GM12801 (cell line): ENCODE data around the gene JPH3.

Experiments
- CTCF ChIP-seq: IDR thresholded peaks from one replicate; pipeline ENCODE4 v1.5.1; 2011; ENCODE audit warnings: control low read depth; ENCODE audit not compliant: insufficient read length; ENCODE audit errors: extremely low read depth

The JPH3 gene

DNA sequence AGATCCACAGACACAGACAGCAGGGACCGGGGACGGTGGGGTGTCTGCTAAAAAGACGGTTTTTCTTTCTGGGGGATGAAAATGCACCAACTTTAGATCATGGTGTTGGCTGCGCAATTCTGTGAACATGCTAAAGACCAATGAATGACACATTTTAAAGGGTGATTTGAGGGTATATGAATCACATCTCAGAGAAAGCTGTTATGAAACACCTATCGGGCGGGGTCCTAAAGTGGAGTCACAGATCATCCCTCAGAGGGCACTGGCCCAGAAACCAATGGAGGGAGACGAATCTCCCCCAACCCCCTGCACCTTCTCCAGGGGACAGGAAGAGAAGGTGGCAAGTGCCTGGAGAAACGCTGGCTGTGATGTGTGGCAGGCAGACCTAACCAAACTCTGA is 137.5 kb downstream of the JPH3 start:
- no peak for TF ChIP-seq CTCF

- no peak for TF ChIP-seq CTCF
Observed at GRCh38 chr16:87740441-87740840, 138.1 kb downstream of the JPH3 start.

DNA sequence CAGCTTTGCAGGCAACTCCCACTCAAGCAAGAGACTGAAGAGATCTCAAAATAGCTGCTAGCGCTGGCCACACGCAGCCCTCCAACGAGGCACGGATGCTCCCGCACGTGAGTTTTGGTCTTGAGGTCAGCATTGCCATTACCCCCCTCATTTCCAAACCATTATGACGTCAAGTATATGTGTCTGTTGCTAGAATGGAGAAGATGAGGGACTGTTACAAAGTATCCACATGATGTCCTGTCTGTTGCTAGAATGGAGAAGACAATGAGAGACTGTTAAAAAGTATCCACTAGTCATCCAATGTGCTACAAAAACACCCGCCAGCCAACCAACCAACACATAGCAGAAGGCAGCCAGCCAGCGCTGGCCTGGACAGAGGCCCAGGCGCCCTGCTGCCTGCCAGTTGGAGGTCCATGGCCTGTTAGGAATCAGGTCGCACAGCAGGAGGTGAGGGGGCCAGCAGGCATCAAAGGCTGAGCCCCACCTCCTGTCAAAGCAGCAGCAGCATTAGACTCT is 138.7 kb downstream of the JPH3 start:
- no peak for TF ChIP-seq CTCF

DNA sequence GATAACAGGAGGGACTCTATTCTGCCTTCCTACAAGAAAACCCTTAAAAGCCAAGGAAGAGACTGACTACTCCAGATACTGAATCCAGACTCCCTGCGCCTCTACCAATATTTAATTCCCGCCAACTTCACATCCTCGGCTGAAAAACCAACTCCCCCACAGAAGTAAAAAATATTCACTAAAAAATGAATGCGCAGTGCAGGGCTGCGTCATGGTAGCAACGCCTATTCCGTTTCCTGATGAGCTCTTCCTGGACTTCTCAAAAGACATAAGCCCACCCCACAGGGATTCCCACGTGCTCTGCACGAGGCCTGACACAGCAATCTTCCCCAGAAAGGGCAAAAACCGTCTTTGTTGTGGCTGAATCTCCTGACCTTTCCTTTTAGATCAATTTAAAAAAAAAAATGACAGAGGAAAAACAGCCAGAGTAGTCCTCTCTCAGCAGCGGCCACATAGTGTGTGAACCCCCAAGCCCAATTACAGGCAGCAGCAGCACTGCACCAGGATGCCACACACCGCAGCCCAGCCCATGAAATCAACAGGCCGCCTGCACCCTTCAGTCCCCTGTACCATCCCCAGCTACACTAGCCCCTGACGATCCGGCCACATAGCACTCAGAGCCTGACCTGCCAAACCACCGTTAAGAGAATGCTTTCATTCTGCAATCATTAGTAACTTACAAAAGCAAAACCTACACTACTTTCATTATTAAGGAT is 139.6 kb downstream of the JPH3 start:
- TF ChIP-seq CTCF, result no peak

DNA sequence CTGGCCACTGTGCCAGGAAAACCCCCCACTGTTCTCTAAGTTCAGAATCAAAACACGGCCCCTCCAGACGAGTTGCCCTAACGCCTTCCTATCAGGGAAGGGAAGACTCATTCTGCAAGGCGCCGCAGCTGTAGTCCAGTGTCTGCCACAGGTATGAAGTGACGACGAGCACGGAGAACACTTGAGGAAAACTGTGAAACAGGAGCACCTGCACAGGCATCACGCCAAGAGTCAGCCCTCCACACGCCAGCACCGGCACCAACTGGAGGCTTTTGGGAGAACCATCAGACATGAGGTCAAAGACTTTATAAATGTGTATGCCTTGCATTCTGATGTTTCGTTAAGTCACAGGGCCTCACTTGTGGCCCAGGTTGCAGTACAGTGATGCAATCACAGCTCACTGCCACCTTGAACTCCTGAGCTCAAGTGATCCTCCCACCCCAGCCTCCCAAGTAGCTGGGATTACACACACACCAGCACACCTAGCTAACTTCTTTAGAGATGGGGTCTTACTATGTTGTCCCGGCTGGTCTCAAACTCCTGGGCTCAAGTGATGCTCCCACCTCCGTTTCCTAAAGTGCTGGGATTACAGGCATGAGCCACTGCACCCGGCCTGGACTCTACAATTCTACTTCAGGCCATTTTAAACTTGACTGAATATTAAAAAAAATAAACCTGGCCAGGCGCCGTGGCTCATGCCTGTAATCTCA is 140.6 kb downstream of the JPH3 start:
- no peak for TF ChIP-seq CTCF

GRCh38 chr16:87744750-87745514 is 142.6 kb downstream of the JPH3 start:
- no peak for TF ChIP-seq CTCF

GRCh38 chr16:87746178-87746577 is 143.9 kb downstream of the JPH3 start:
- no peak for TF ChIP-seq CTCF
